K562 (cell line): Measurements from ENCODE around the gene MARCHF3. TPM values are rescaled to one million over a fixed set of nuclear protein-coding genes. Genes with fewer than 3 reads are reported as not detected.

Experiments used
- C11orf30 ChIP-seq: fragments of 450-650 bp; IDR thresholded peaks from 2 replicates; pipeline ENCODE4 v1.6.1; 2016; ENCODE audit warnings: low read depth, mild to moderate bottlenecking
- CBFA2T2 ChIP-seq: fragments of 450-650 bp; conservative IDR thresholded peaks from 2 replicates; pipeline ENCODE4 v1.6.1; 2017; ENCODE audit warnings: mild to moderate bottlenecking
- CSDE1 ChIP-seq, 2 experiments: fragments of 450-650 bp; IDR thresholded peaks; 2 replicates each; pipeline ENCODE4 v1.6.1; 2016; ENCODE audit warnings: mild to moderate bottlenecking in 1 of 2
- DMBX1 ChIP-seq: fragments of 250-450 bp; sonication (Bioruptor Pico); IDR thresholded peaks from 2 replicates; pipeline ENCODE4 v1.8.0; 2022; ENCODE audit warnings: inconsistent platforms, mild to moderate bottlenecking, moderate library complexity, borderline replicate concordance
- ETV5 ChIP-seq: sonication (generic); formaldehyde crosslinking; IDR thresholded peaks from 2 replicates; pipeline ENCODE4 v1.4.0; 2020; ENCODE audit warnings: low read depth, mild to moderate bottlenecking, missing genetic modification reagents
- HDAC3 ChIP-seq: fragments of 450-650 bp; IDR thresholded peaks from 2 replicates; pipeline ENCODE4 v1.6.1; 2018; ENCODE audit warnings: borderline replicate concordance, mild to moderate bottlenecking, moderate library complexity; ENCODE audit not compliant: partially characterized antibody
- HIVEP1 ChIP-seq: fragments of 250-450 bp; sonication (Bioruptor Pico); IDR thresholded peaks from 2 replicates; pipeline ENCODE4 v1.4.0; 2020; ENCODE audit warnings: mild to moderate bottlenecking
- KLF6 ChIP-seq: fragments of 250-450 bp; sonication (Bioruptor Pico); IDR thresholded peaks from 2 replicates; pipeline ENCODE4 v1.4.0; 2020; ENCODE audit warnings: mild to moderate bottlenecking, moderate library complexity, borderline replicate concordance
- MYNN ChIP-seq, 2 experiments: sonication (generic); formaldehyde crosslinking in 1 of 2; IDR thresholded peaks; 2 replicates each; pipeline versions ENCODE4 v1.5.0 to v1.6.1; 2016 to 2020; ENCODE audit warnings: antibody characterized with exemption in 1 of 2, missing genetic modification reagents in 1 of 2
- PATZ1 ChIP-seq: fragments of 250-450 bp; sonication (Bioruptor Pico); IDR thresholded peaks from 2 replicates; pipeline ENCODE4 v1.5.0; 2020; ENCODE audit warnings: mild to moderate bottlenecking, borderline replicate concordance
- RUNX1 ChIP-seq: sonication (generic); IDR thresholded peaks from 2 replicates; pipeline ENCODE4 v1.6.1; 2016; ENCODE audit warnings: antibody characterized with exemption, low read depth
- TAL1 ChIP-seq: fragments of 450-650 bp; IDR thresholded peaks from 2 replicates; pipeline ENCODE4 v1.6.1; 2016; ENCODE audit warnings: mild to moderate bottlenecking
- THAP7 ChIP-seq: fragments of 250-450 bp; sonication (Bioruptor Pico); IDR thresholded peaks from 2 replicates; pipeline ENCODE4 v1.5.0; 2021
- ZBTB2 ChIP-seq: fragments of 450-650 bp; IDR thresholded peaks from 2 replicates; pipeline ENCODE4 v1.6.1; 2016; ENCODE audit warnings: antibody characterized with exemption
- ZBTB34 ChIP-seq: fragments of 250-450 bp; sonication (Bioruptor Pico); IDR thresholded peaks from 2 replicates; pipeline ENCODE4 v1.8.0; 2021; ENCODE audit warnings: mild to moderate bottlenecking, moderate library complexity
- ZEB2 ChIP-seq: fragments of 450-650 bp; IDR thresholded peaks from 2 replicates; pipeline ENCODE4 v1.6.1; 2016
- ZNF324 ChIP-seq: fragments of 250-450 bp; sonication (Bioruptor Pico); IDR thresholded peaks from 2 replicates; pipeline ENCODE4 v1.4.0; 2020; ENCODE audit warnings: mild to moderate bottlenecking
- ZNF398 ChIP-seq: fragments of 250-450 bp; sonication (Bioruptor Pico); IDR thresholded peaks from 2 replicates; pipeline ENCODE4 v1.8.0; 2021; ENCODE audit warnings: moderate library complexity, mild to moderate bottlenecking, inconsistent platforms
- polyA plus RNA-seq, 8 experiments: library from polyadenylated mRNA; depleted of rRNA in 4 of 8; stranded (reverse) in 5 of 8; unstranded in 3 of 8; fragments of >200 nt; fragmentation: Nextera tagmentation in 2 of 8; fragmentation: Illumina TruSeq in 1 of 8; extraction: Ambion mirVana in 2 of 8; extraction: Trizol in 1 of 8; gene quantifications; 2 replicates each; pipeline versions ENCODE4 v1.2.1 to v1.2.3, GENCODE V29; 2011 to 2014; ENCODE audit warnings: inconsistent platforms in 1 of 8, missing spikeins in 1 of 8
- total RNA-seq, 7 experiments: library from RNA; depleted of rRNA in 6 of 7; stranded (reverse); fragments of >200 nt in 6 of 7; fragmentation: Illumina TruSeq in 2 of 7; extraction: Trizol in 2 of 7; gene quantifications; 2 replicates each; pipeline versions ENCODE4 v1.2.1 to v1.2.3, GENCODE V29; 2011 to 2021; ENCODE audit warnings: low replicate concordance in 1 of 7

The MARCHF3 gene
- total and polyA plus RNA-seq, 9 of the 15 experiments (the other 6 are each of a cell fraction or from before 2014, with no cell fraction given) = 5.6 to 37.4 (median 16.5) TPM

- TF ChIP-seq HIVEP1 (CRISPR knock-in tag) (no peak), ZBTB34 (CRISPR knock-in tag) (no peak), TAL1 (peak; percentile 25), ZNF398 (CRISPR knock-in tag) (no peak), PATZ1 (CRISPR knock-in tag) (0 out of 2 replicates have a peak, but pooled peaks have one; percentile 42), KLF6 (CRISPR knock-in tag) (0 out of 2 replicates have a peak, but pooled peaks have one; percentile 23), MYNN (IDR thresholded peaks at IDR 0.05) (no peak), MYNN (CRISPR knock-in tag; IDR thresholded peaks at IDR 0.05) (no peak), C11orf30 (no peak; the same call in 1 of the 2 replicates), ETV5 (no peak), RUNX1 (no peak), THAP7 (no peak), ZBTB2 (peak; percentile 74; the same call in 1 of the 2 replicates), CBFA2T2 (peak; percentile 26; the same call in 1 of the 2 replicates), ZEB2 (peak; percentile 70), CSDE1 (IDR thresholded peaks at IDR 0.05) (no peak), HDAC3 (peak; percentile 23), DMBX1 (CRISPR knock-in tag) (peak; percentile 96), ZNF324 (CRISPR knock-in tag) (peak; percentile 15; the same call in 1 of the 2 replicates)
Measured at GRCh38 chr5:126972062-126972895, 58.1 kb downstream of the MARCHF3 start (continued).
